B cell (primary cell): Measurements from ENCODE around the gene NME7.

Experiments
- EZH2 ChIP-seq: IDR thresholded peaks from 2 replicates; pipeline ENCODE4 v1.6.1; 2012; ENCODE audit warnings: borderline replicate concordance, low read depth, mild to moderate bottlenecking, moderate library complexity, low read length; ENCODE audit not compliant: insufficient read depth, poor library complexity, severe bottlenecking
- TF ChIP-seq, protein P1 (sequence below): fragments of 200-600 bp; IDR thresholded peaks from one replicate; pipeline ENCODE4 v1.8.0; 2022; ENCODE audit warnings: antibody characterized with exemption, mild to moderate bottlenecking

DNA sequence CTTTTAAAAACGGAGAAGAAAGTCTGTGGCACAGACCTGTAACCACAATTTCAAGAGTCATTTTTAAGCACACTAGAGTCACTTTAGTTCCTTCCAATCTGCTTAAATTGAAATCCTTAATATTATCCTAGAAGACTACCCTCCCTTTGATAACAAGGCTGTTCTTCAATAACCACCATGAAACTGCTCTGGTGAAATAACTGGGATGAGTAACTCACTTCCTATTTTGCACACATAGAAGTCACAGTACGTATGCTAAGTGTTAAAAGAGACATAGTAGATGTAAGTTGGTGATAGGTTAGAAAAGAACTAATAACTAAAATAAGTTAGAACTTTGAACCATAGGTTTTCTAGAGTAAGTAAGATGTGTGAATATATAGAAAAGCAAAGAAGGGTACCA, 107.8 kb downstream of the NME7 start:
- TF ChIP-seq, protein P1, sequence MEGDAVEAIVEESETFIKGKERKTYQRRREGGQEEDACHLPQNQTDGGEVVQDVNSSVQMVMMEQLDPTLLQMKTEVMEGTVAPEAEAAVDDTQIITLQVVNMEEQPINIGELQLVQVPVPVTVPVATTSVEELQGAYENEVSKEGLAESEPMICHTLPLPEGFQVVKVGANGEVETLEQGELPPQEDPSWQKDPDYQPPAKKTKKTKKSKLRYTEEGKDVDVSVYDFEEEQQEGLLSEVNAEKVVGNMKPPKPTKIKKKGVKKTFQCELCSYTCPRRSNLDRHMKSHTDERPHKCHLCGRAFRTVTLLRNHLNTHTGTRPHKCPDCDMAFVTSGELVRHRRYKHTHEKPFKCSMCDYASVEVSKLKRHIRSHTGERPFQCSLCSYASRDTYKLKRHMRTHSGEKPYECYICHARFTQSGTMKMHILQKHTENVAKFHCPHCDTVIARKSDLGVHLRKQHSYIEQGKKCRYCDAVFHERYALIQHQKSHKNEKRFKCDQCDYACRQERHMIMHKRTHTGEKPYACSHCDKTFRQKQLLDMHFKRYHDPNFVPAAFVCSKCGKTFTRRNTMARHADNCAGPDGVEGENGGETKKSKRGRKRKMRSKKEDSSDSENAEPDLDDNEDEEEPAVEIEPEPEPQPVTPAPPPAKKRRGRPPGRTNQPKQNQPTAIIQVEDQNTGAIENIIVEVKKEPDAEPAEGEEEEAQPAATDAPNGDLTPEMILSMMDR = no peak
- no peak for TF ChIP-seq EZH2
